Erythroblast (primary cell): ENCODE data around the gene CTSZ.

Experiments
- GATA1 ChIP-seq: IDR thresholded peaks from 2 replicates; pipeline ENCODE4 v1.6.1; 2011; ENCODE audit warnings: low read depth, mild to moderate bottlenecking, control low read depth, low read length, moderate library complexity
- POLR2A ChIP-seq: IDR thresholded peaks from 2 replicates; pipeline ENCODE4 v1.6.1; 2011; ENCODE audit warnings: mild to moderate bottlenecking, low read length

DNA sequence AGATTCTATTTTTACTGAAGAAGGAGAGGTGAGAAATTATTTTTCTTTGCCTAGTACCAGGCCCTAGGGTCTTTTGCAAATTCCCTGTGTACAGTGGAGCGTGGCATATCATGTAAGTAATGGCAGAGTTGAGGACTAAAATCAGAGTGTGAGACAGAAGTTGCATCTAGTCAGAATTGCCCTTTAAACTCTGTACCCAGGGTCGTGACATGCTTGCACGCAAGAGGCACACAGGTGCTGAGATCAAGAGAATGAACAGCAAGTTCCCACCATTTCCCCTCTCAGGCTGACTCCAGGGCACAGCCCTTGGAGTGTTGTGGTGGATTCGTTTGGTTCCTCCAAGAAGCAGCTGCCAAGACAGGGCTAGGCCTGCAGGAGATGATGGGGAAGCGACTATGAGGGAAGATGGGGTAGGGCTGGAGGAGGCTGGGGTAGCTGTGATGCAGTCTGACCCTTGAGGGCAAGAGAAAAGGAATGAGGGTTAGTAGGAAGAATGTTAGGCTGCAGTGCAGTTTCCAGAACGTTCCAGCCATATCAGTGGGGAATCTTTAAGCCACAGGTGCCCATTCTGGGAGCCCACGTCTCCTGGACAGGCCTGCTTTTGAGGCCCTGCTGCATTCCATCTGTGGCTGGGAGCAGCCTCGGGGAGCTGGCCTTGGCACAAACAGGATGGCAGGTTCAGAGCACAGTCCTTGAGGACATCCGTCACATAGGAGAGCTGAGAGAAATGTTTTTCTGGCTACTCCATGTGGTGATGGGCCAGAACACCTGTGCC is 19.1 kb downstream of the CTSZ start:
- TF ChIP-seq POLR2A (no peak), GATA1 (no peak)
